ENCODE results near the gene TNS3. TPM values are rescaled to one million over a fixed set of nuclear protein-coding genes. Genes with fewer than 3 reads are reported as not detected.
A peak's percentile ranks its signal among the peaks of the same experiment; 100 is the strongest.

The TNS3 gene
- total RNA-seq, 1 experiment from 2014 or later = 143 TPM

DNA sequence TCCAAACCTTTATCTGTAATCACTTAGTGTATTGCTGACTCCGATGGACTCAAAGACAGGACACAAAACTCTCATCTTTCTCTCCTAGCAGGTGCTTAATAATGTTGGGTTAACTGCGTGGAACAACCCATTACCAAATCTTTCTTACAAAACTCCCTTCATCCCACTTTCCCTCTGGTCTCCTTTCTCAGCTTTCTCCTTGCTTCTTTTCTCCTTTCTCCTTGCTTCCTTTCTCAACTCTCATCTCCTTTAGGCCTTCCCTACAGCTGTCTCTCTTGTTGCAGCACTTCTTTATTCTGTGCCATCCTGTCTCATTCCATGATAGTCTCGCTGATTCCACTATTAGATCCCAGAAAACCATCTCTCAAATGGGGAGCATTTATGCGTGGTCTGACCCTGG lies 67.5 kb downstream of the TNS3 start:
- Histone ChIP-seq H3F3A (ENCODE audit: insufficient read depth, low read depth) (peaks cover 62% of the 10 kb centered on the region), H3K4me3 (no peak overlapping the region), H3K79me2 (ENCODE audit: low read depth) (peaks cover 99% of the 10 kb centered on the region), H3K9me2 (ENCODE audit: insufficient read depth) (no peaks in the 10 kb centered on the region), H3K9me3 (ENCODE audit: insufficient read depth, low read depth) (no peaks in the 10 kb centered on the region), H4K20me1 (ENCODE audit: insufficient read depth) (peaks cover 90% of the 10 kb centered on the region), H3K27ac (no peak overlapping the region; the same call in 1 of the 2 replicates), H3K36me3 (ENCODE audit: low read depth) (peaks cover 58% of the 10 kb centered on the region), H3K27me3 (ENCODE audit: insufficient read depth, low read depth) (no peaks in the 10 kb centered on the region), H3K4me2 (0 out of 2 replicates have a peak overlapping the region, but pooled peaks have one; percentile 1), H2AFZ (no peak overlapping the region), H3K4me1 (replicated peaks; ENCODE audit: insufficient read depth) (peaks cover 36% of the 10 kb centered on the region)
- intact Hi-C loops (cut with micrococcal nuclease; ENCODE audit: unreplicated experiment) = no loop called here
- TF ChIP-seq, protein P1, sequence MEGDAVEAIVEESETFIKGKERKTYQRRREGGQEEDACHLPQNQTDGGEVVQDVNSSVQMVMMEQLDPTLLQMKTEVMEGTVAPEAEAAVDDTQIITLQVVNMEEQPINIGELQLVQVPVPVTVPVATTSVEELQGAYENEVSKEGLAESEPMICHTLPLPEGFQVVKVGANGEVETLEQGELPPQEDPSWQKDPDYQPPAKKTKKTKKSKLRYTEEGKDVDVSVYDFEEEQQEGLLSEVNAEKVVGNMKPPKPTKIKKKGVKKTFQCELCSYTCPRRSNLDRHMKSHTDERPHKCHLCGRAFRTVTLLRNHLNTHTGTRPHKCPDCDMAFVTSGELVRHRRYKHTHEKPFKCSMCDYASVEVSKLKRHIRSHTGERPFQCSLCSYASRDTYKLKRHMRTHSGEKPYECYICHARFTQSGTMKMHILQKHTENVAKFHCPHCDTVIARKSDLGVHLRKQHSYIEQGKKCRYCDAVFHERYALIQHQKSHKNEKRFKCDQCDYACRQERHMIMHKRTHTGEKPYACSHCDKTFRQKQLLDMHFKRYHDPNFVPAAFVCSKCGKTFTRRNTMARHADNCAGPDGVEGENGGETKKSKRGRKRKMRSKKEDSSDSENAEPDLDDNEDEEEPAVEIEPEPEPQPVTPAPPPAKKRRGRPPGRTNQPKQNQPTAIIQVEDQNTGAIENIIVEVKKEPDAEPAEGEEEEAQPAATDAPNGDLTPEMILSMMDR (conservative IDR thresholded peaks at IDR 0.05) = no peak
- TF ChIP-seq EZH2 (IDR thresholded peaks at IDR 0.05; ENCODE audit: low read depth) = no peak
- no TSS peak for BruUV-seq (replicated peaks)
- CTCF ChIA-PET = no interaction called here
- POLR2A ChIA-PET (ENCODE audit: unreplicated experiment) = no interaction called here
- DNase-seq = no peak

DNA sequence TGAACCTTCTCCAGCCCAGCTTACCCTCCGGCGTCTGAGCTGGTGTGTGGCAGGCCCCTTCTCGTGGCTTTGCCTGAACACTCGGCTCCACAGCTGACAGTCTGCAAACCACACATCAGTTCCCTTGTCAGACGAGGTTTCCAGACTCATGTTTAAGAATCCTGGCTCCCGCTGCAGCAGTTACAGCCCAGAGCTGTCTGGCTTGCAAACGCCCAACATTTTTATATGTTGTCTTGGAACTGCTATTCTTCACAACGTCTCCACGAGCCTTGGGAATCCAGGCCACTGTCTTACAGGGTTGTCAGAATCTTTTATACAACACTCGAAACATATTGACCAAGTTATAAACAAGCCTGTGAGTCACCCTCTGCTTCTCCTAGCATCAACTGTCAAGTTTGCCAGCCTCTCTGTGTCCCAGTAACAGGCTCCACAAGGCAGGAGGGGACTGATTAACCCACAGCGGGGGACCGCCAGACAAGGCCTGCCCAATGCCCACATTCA lies 68.1 kb downstream of the TNS3 start:
- H3K4me1 ChIP-seq (replicated peaks; ENCODE audit: insufficient read depth) = peaks cover 41% of the 10 kb centered on the region
- POLR2A ChIA-PET (ENCODE audit: unreplicated experiment) = no interaction called here
- intact Hi-C loops (cut with micrococcal nuclease; ENCODE audit: unreplicated experiment) = no loop called here

DNA sequence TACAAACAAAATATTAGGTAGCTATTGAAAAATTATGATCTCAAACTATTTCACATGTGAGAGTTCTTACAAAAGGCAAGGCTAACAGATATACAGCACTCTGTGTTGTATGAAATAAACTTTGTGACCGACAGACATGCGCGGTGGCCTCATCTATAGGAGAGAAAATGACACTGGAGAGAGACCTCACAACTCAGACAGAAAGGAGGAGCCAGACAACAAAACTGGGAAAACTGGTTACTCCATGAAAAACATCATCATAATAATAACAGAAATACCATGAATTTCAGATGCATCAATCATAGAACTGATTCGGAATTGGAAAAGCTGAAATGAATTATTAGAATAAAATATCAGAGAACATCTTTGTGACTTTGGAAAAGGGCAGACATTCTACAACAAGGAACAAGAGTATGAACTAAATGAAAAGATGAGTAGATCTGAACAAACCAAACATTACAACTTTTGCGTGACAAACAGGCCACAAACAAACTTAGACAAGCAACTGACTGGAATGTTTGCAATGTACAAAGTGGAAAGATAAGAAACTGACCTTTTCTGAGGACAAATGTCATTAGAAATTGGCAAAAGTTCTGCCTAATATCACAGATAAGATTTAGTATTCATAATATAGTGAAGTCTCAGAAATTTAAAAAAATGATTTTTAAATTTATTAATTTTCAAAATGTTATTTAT lies 69.3 kb downstream of the TNS3 start:
- TF ChIP-seq, protein P1 (conservative IDR thresholded peaks at IDR 0.05) = no peak
- no peak for TF ChIP-seq EZH2 (IDR thresholded peaks at IDR 0.05; ENCODE audit: low read depth)
- peak overlapping the region; percentile 49 for H3K27ac ChIP-seq
- peaks cover 44% of the 10 kb centered on the region for H3K4me1 ChIP-seq (replicated peaks; ENCODE audit: insufficient read depth)
- ChIA-PET CTCF (interaction anchor here (0.5 to 0.6 kb wide), 3 partner anchors 12 to 66 kb away, joined by 4 to 15 read pairs (median 5); no protein-coding TSS in a partner anchor), POLR2A (ENCODE audit: unreplicated experiment) (no interaction called here)
- no peak overlapping the region for H3K4me3 ChIP-seq
- no TSS peak for BruUV-seq (replicated peaks)
- peaks cover 61% of the 10 kb centered on the region for H3F3A ChIP-seq (ENCODE audit: insufficient read depth, low read depth)
- peak overlapping the region; percentile 53 for H3K4me2 ChIP-seq
- intact Hi-C loops (cut with micrococcal nuclease; ENCODE audit: unreplicated experiment) = loop anchor here (1.0 kb wide), 2 partner anchors 30 to 64 kb away; no protein-coding TSS in a partner anchor
- peaks cover 58% of the 10 kb centered on the region for H3K36me3 ChIP-seq (ENCODE audit: low read depth)
- peak; percentile 45 to 74 for DNase-seq
- peaks cover 92% of the 10 kb centered on the region for H4K20me1 ChIP-seq (ENCODE audit: insufficient read depth)
- H2AFZ ChIP-seq = no peak overlapping the region
- H3K79me2 ChIP-seq (ENCODE audit: low read depth) = peaks cover 99% of the 10 kb centered on the region
- H3K9me3 ChIP-seq (ENCODE audit: insufficient read depth, low read depth) = no peaks in the 10 kb centered on the region
- H3K9me2 ChIP-seq (ENCODE audit: insufficient read depth) = no peaks in the 10 kb centered on the region
- H3K27me3 ChIP-seq (ENCODE audit: insufficient read depth, low read depth) = no peaks in the 10 kb centered on the region

More for the DNA sequence above, 68.1 kb downstream of the TNS3 start:
- H2AFZ ChIP-seq = no peak overlapping the region
- H3K4me3 ChIP-seq = no peak overlapping the region
- H3K27me3 ChIP-seq (ENCODE audit: insufficient read depth, low read depth) = no peaks in the 10 kb centered on the region
- H3K36me3 ChIP-seq (ENCODE audit: low read depth) = peaks cover 58% of the 10 kb centered on the region
- no peak for TF ChIP-seq EZH2 (IDR thresholded peaks at IDR 0.05; ENCODE audit: low read depth)
- TF ChIP-seq, protein P1 (conservative IDR thresholded peaks at IDR 0.05) = no peak
- no peak for DNase-seq
- 0 out of 2 replicates have a peak overlapping the region, but pooled peaks have one; percentile 1 for H3K4me2 ChIP-seq
- peaks cover 99% of the 10 kb centered on the region for H3K79me2 ChIP-seq (ENCODE audit: low read depth)
- H3K27ac ChIP-seq = peak overlapping the region; percentile 49; the same call in 1 of the 2 replicates
- H4K20me1 ChIP-seq (ENCODE audit: insufficient read depth) = peaks cover 90% of the 10 kb centered on the region
- BruUV-seq (replicated peaks) = no TSS peak
- H3K9me2 ChIP-seq (ENCODE audit: insufficient read depth) = no peaks in the 10 kb centered on the region
- CTCF ChIA-PET = no interaction called here
- no peaks in the 10 kb centered on the region for H3K9me3 ChIP-seq (ENCODE audit: insufficient read depth, low read depth)
- H3F3A ChIP-seq (ENCODE audit: insufficient read depth, low read depth) = peaks cover 60% of the 10 kb centered on the region
